Tibial nerve (tissue), 4 donors: Measurements from ENCODE around the gene MED31. TPM values are rescaled to one million over a fixed set of nuclear protein-coding genes. Genes with fewer than 3 reads are reported as not detected.

Source experiments
- DNase-seq, 2 donors: peaks; one replicate each; pipeline ENCODE4 v3.0.0-alpha.2; 2019; ENCODE audit warnings: low spot score in 2 of 2
- H3K27ac ChIP-seq, 4 donors: fragments of 200-600 bp; sonication (generic) in 3 of 4; one replicate each; pipeline ENCODE4 v1.5.1; 2017 to 2019; ENCODE audit warnings: mild to moderate bottlenecking in 1 of 4
- H3K27me3 ChIP-seq, 2 donors: fragments of 200-600 bp; sonication (generic) in 1 of 2; one replicate each; pipeline versions ENCODE4 v1.5.1 to v1.6.0; 2017 to 2019
- H3K36me3 ChIP-seq, 3 donors: fragments of 200-600 bp; sonication (generic); one replicate each; pipeline ENCODE4 v1.5.1; 2018 to 2019
- H3K4me1 ChIP-seq, 4 donors: fragments of 200-600 bp; sonication (generic) in 3 of 4; one replicate each; pipeline ENCODE4 v1.5.1; 2017 to 2019
- H3K4me3 ChIP-seq, 4 donors: fragments of 200-600 bp; sonication (generic) in 3 of 4; one replicate each; pipeline ENCODE4 v1.5.1; 2017 to 2019; ENCODE audit warnings: mild to moderate bottlenecking in 1 of 4, moderate library complexity in 1 of 4
- H3K9me3 ChIP-seq, 4 donors: fragments of 200-600 bp; sonication (generic) in 3 of 4; one replicate each; pipeline ENCODE4 v1.5.1; 2017 to 2019
- EP300 ChIP-seq, 2 donors: sonication (generic); formaldehyde crosslinking; IDR thresholded peaks; one replicate each; pipeline ENCODE4 v1.6.1; 2017; ENCODE audit warnings: antibody characterized with exemption in 2 of 2, mild to moderate bottlenecking in 1 of 2
- POLR2A ChIP-seq, 2 donors: fragments of 450-650 bp; IDR thresholded peaks; one replicate each; pipeline ENCODE4 v1.6.1; 2017; ENCODE audit warnings: antibody characterized with exemption in 2 of 2, mild to moderate bottlenecking in 2 of 2, moderate library complexity in 2 of 2
- WGBS, 2 donors: methylation state at CpG; one replicate each; pipeline ENCODE4 v1.1.5; 2018; 5-methylcytosine and 5-hydroxymethylcytosine counted together
- total RNA-seq, 4 donors: library from RNA; depleted of rRNA; stranded (reverse); fragments of >200 nt; gene quantifications; one replicate each; pipeline ENCODE4 v1.1.0, GENCODE V29; 2016
- TF ChIP-seq, protein P1 (sequence below), 5 experiments: fragments of 200-600 bp in 3 of 5; fragments of 450-650 bp in 2 of 5; sonication (generic) in 3 of 5; IDR thresholded peaks; one replicate each; pipeline ENCODE4 v1.5.1; 2016 to 2019; ENCODE audit warnings: antibody characterized with exemption in 5 of 5, mild to moderate bottlenecking in 3 of 5, moderate library complexity in 2 of 5

Gene MED31
- total RNA-seq, 4 donors from 2014 or later = 4.5 to 12.6 (median 6.6) TPM

DNA sequence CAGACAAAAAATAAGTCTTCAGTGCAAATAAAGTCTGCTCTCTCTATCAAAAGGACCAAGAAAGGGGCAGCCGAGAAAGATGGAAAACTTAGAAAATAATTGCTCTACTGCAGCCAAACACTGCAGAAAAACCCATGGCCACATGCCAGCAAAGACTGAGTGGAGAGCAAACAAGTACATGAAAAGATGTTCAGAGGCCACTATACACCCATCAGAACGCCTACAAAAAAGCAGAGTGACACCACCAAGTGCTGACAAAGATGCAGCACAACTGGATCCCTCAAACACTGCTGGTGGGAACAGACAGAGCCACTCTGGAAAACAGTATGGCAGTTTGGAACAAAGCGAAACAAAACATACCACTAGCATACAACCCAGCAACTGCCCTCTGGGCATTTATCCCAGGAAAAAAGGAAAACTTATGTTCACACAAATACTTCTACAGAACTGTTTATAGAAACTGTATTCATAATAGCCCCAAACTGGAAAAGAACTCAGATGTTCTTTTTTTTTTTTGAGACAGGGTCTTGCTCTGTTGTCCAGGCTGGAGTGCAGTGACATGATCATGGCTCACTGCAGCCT lies 47.6 kb downstream of the MED31 start:
- DNase-seq = peak in 1 of 2 donors; percentile 10
- WGBS, 2 donors = 41 to 51% methylated on average over 3 of the region's 3 CpGs
- H3K36me3 ChIP-seq = peaks cover 0 to 52% (median 7%) of the 10 kb centered on the region in 3 donors

GRCh38 chr17:6602141-6602540 lies 49.3 kb downstream of the MED31 start:
- TF ChIP-seq, protein P1, sequence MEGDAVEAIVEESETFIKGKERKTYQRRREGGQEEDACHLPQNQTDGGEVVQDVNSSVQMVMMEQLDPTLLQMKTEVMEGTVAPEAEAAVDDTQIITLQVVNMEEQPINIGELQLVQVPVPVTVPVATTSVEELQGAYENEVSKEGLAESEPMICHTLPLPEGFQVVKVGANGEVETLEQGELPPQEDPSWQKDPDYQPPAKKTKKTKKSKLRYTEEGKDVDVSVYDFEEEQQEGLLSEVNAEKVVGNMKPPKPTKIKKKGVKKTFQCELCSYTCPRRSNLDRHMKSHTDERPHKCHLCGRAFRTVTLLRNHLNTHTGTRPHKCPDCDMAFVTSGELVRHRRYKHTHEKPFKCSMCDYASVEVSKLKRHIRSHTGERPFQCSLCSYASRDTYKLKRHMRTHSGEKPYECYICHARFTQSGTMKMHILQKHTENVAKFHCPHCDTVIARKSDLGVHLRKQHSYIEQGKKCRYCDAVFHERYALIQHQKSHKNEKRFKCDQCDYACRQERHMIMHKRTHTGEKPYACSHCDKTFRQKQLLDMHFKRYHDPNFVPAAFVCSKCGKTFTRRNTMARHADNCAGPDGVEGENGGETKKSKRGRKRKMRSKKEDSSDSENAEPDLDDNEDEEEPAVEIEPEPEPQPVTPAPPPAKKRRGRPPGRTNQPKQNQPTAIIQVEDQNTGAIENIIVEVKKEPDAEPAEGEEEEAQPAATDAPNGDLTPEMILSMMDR (IDR thresholded peaks at IDR 0.05) = no peak
- no peak for DNase-seq
- H3K9me3 ChIP-seq = no peaks in the 10 kb centered on the region
- H3K27ac ChIP-seq = no peak overlapping the region
- WGBS, 2 donors = 95 to 97% methylated on average over 2 of the region's 2 CpGs
- H3K4me1 ChIP-seq = peaks cover 0 to 36% (median 5%) of the 10 kb centered on the region in 4 donors
- no peaks in the 10 kb centered on the region for H3K27me3 ChIP-seq
- peaks cover 0 to 35% (median 0%) of the 10 kb centered on the region in 3 donors for H3K36me3 ChIP-seq
- H3K4me3 ChIP-seq = no peak overlapping the region

More for the DNA sequence above, 47.6 kb downstream of the MED31 start:
- Histone ChIP-seq H3K27me3 (no peaks in the 10 kb centered on the region), H3K9me3 (no peaks in the 10 kb centered on the region), H3K27ac (no peak overlapping the region), H3K4me3 (no peak overlapping the region), H3K4me1 (peaks cover 0 to 29% (median 3%) of the 10 kb centered on the region in 4 donors)
- TF ChIP-seq, protein P1 (IDR thresholded peaks at IDR 0.05) = no peak
- TF ChIP-seq POLR2A (IDR thresholded peaks at IDR 0.05) (no peak), EP300 (IDR thresholded peaks at IDR 0.05) (no peak)

DNA sequence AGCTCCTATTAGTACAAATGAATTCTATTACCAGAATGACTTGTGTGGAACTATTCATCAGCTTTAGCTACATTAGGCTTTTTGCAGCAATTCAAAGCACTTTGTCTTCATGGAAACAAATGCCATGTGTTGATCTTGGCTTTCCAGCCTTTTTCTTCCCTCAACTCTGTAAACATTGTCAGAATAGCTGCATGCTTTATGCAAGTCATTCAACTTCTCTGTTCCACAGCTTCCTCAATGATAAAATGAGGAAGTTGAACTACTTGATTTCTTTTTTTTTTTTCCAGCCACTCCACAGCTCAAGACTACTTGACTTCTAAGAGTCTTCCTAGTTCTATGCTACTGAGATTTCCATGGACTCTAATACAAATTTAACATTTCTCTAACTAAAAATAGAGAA lies 52.0 kb downstream of the MED31 start:
- Histone ChIP-seq H3K27me3 (no peaks in the 10 kb centered on the region), H3K4me1 (peaks cover 0 to 36% (median 5%) of the 10 kb centered on the region in 4 donors), H3K36me3 (peaks cover 0 to 33% (median 4%) of the 10 kb centered on the region in 3 donors), H3K4me3 (no peak overlapping the region), H3K9me3 (no peaks in the 10 kb centered on the region), H3K27ac (no peak overlapping the region)
- DNase-seq = no peak
- peak in 1 of 2 donors; percentile 11 for TF ChIP-seq EP300 (IDR thresholded peaks at IDR 0.05)
- TF ChIP-seq, protein P1 (IDR thresholded peaks at IDR 0.05) = no peak

GRCh38 chr17:6597727-6598126 lies 53.7 kb downstream of the MED31 start:
- H3K36me3 ChIP-seq = peaks cover 0 to 49% (median 4%) of the 10 kb centered on the region in 3 donors
- WGBS, 2 donors = 78 to 85% methylated on average over 1 of the region's 1 CpG
- TF ChIP-seq EP300 (IDR thresholded peaks at IDR 0.05) = no peak
- TF ChIP-seq, protein P1 (IDR thresholded peaks at IDR 0.05) = no peak
- TF ChIP-seq POLR2A (IDR thresholded peaks at IDR 0.05) = no peak

GRCh38 chr17:6596941-6597340 lies 54.5 kb downstream of the MED31 start:
- Histone ChIP-seq H3K27me3 (no peaks in the 10 kb centered on the region), H3K9me3 (no peaks in the 10 kb centered on the region), H3K4me3 (no peak overlapping the region), H3K27ac (no peak overlapping the region), H3K4me1 (peaks cover 0 to 22% (median 5%) of the 10 kb centered on the region in 4 donors), H3K36me3 (peaks cover 0 to 51% (median 4%) of the 10 kb centered on the region in 3 donors)
- no peak for TF ChIP-seq POLR2A (IDR thresholded peaks at IDR 0.05)
- TF ChIP-seq, protein P1 (IDR thresholded peaks at IDR 0.05) = no peak
- no peak for TF ChIP-seq EP300 (IDR thresholded peaks at IDR 0.05)
- 73 to 89% methylated on average over 4 of the region's 4 CpGs for WGBS, 2 donors
- DNase-seq = no peak

More at GRCh38 chr17:6597727-6598126, 53.7 kb downstream of the MED31 start:
- no peak for DNase-seq
- H3K9me3 ChIP-seq = no peaks in the 10 kb centered on the region
- no peak overlapping the region for H3K27ac ChIP-seq
- peaks cover 0 to 22% (median 5%) of the 10 kb centered on the region in 4 donors for H3K4me1 ChIP-seq
- H3K4me3 ChIP-seq = no peak overlapping the region
- H3K27me3 ChIP-seq = no peaks in the 10 kb centered on the region
